PFSK-1 (cell line): ENCODE data around the gene MAFF.
A peak's percentile ranks its signal among the peaks of the same experiment; 100 is the strongest.

ENCODE experiments used
- FOXP2 ChIP-seq: optimal IDR thresholded peaks from 2 replicates; pipeline ENCODE3; 2011; ENCODE audit warnings: borderline replicate concordance, control low read depth, inconsistent platforms; ENCODE audit not compliant: insufficient read depth; ENCODE audit errors: extremely low read length, extremely low read depth
- POLR2AphosphoS5 ChIP-seq: IDR thresholded peaks from 2 replicates; pipeline ENCODE4 v1.6.1; 2012; ENCODE audit warnings: low read depth, mild to moderate bottlenecking, control low read depth, low read length, moderate library complexity
- REST ChIP-seq, 2 experiments: IDR thresholded peaks; 2 replicates each; pipeline versions ENCODE4 v1.6.1 to v1.8.0; 2011 to 2012; ENCODE audit warnings: low read depth in 2 of 2, low read length in 2 of 2, control low read depth in 1 of 2, inconsistent platforms in 1 of 2, mild to moderate bottlenecking in 1 of 2, moderate library complexity in 1 of 2; ENCODE audit not compliant: insufficient read depth in 1 of 2
- SIN3A ChIP-seq: IDR thresholded peaks from 2 replicates; pipeline ENCODE4 v1.6.1; 2012; ENCODE audit warnings: mild to moderate bottlenecking, low read length, moderate library complexity, borderline replicate concordance; ENCODE audit not compliant: insufficient read depth
- TAF1 ChIP-seq: IDR thresholded peaks from 2 replicates; pipeline ENCODE4 v1.6.1; 2012; ENCODE audit warnings: low read length, control low read depth, borderline replicate concordance; ENCODE audit not compliant: insufficient read depth

MAFF gene

GRCh38 chr22:38164551-38164918 lies 37.3 kb upstream of the MAFF start:
- no peak for TF ChIP-seq TAF1
- TF ChIP-seq REST (IDR thresholded peaks at IDR 0.05; ENCODE audit: insufficient read depth in 1 of 2, low read depth in 2 of 2, low read length in 2 of 2): no peak
- TF ChIP-seq SIN3A: no peak
- TF ChIP-seq FOXP2: no peak
- no peak for TF ChIP-seq POLR2AphosphoS5

- TF ChIP-seq REST (IDR thresholded peaks at IDR 0.05; ENCODE audit: insufficient read depth in 1 of 2, low read depth in 2 of 2, low read length in 2 of 2) (no peak), FOXP2 (peak; percentile 43)
Measured at GRCh38 chr22:38165922-38166593, 35.7 kb upstream of the MAFF start.

- TF ChIP-seq FOXP2 (no peak), SIN3A (no peak), POLR2AphosphoS5 (no peak), REST (IDR thresholded peaks at IDR 0.05; ENCODE audit: insufficient read depth in 1 of 2, low read depth in 2 of 2, low read length in 2 of 2) (no peak), TAF1 (no peak)
Measured at GRCh38 chr22:38167988-38168407, 33.8 kb upstream of the MAFF start.

- no peak for TF ChIP-seq REST (IDR thresholded peaks at IDR 0.05; ENCODE audit: insufficient read depth in 1 of 2, low read depth in 2 of 2, low read length in 2 of 2)
- no peak for TF ChIP-seq SIN3A
- no peak for TF ChIP-seq FOXP2
- no peak for TF ChIP-seq POLR2AphosphoS5
- no peak for TF ChIP-seq TAF1
Measured at GRCh38 chr22:38169116-38169515, 32.7 kb upstream of the MAFF start.

- TF ChIP-seq SIN3A (no peak), REST (IDR thresholded peaks at IDR 0.05; ENCODE audit: insufficient read depth in 1 of 2, low read depth in 2 of 2, low read length in 2 of 2) (no peak), POLR2AphosphoS5 (no peak)
Measured at GRCh38 chr22:38170469-38170868, 31.3 kb upstream of the MAFF start.
